Panc1 (cell line): ENCODE results near the gene MTUS2. TPM values are rescaled to one million over a fixed set of nuclear protein-coding genes. Genes with fewer than 3 reads are reported as not detected.

Experiments used
- ATAC-seq: fragments of 200-7000 bp; cut with Tn5 transposase; 2 replicates; pipeline ENCODE4 v1.9.1; 2020; ENCODE audit warnings: mild to moderate bottlenecking, moderate library complexity
- BruUV-seq: library from RNA; stranded (reverse); fragments of 400-500 nt; replicated peaks from 2 replicates; lab custom pipeline; 2021; lab: Mats Ljungman, UMichigan
- CTCF ChIA-PET: fragments of 300-600 bp; sonication (Branson Sonifier 250); formaldehyde crosslinking; loops from one replicate; lab custom pipeline; 2022; ENCODE audit warnings: antibody characterized with exemption; lab: Charles Lee
- POLR2A ChIA-PET: fragments of 300-600 bp; sonication (Branson Sonifier 250); formaldehyde crosslinking; loops from one replicate; lab custom pipeline; 2022; ENCODE audit warnings: antibody characterized with exemption; lab: Charles Lee
- DNase-seq: peaks from one replicate; pipeline ENCODE4 v3.0.0-alpha.2; 2010; ENCODE audit warnings: low read depth, low spot score
- H3K27ac ChIP-seq: 2 replicates; pipeline ENCODE4 v1.5.1; 2011; ENCODE audit warnings: mild to moderate bottlenecking, low read length, inconsistent platforms
- H3K27me3 ChIP-seq: fragments of 200-500 bp; sonication (Bioruptor generic); 2 replicates; pipeline ENCODE4 v1.6.0; 2014; ENCODE audit warnings: low read length, inconsistent platforms; ENCODE audit not compliant: control insufficient read depth, insufficient read depth
- H3K36me3 ChIP-seq: fragments of 200-500 bp; sonication (Bioruptor generic); 2 replicates; pipeline ENCODE4 v1.5.1; 2014; ENCODE audit warnings: inconsistent platforms, mild to moderate bottlenecking, low read length, moderate library complexity; ENCODE audit not compliant: control insufficient read depth, insufficient read depth
- H3K4me1 ChIP-seq: 2 replicates; pipeline ENCODE4 v1.5.1; 2011; ENCODE audit warnings: inconsistent platforms, mild to moderate bottlenecking, low read length, moderate library complexity; ENCODE audit not compliant: control insufficient read depth, insufficient read depth
- H3K4me3 ChIP-seq, 2 experiments: 2 replicates each; pipeline ENCODE4 v1.5.1; 2011 to 2012; ENCODE audit warnings: low read depth in 2 of 2, low read length in 2 of 2, mild to moderate bottlenecking in 2 of 2, inconsistent platforms in 1 of 2, moderate library complexity in 1 of 2
- H3K9me3 ChIP-seq: fragments of 200-500 bp; sonication (Bioruptor generic); 2 replicates; pipeline ENCODE4 v1.5.1; 2014; ENCODE audit warnings: low read depth, mild to moderate bottlenecking, inconsistent platforms, low read length, moderate library complexity; ENCODE audit not compliant: control insufficient read depth, insufficient read depth
- POLR2AphosphoS5 ChIP-seq: IDR thresholded peaks from 2 replicates; pipeline ENCODE4 v1.6.1; 2012; ENCODE audit warnings: mild to moderate bottlenecking, low read depth, low read length, moderate library complexity
- SIN3A ChIP-seq: IDR thresholded peaks from 2 replicates; pipeline ENCODE4 v1.6.1; 2012; ENCODE audit warnings: low read depth, mild to moderate bottlenecking, low read length, moderate library complexity, borderline replicate concordance; ENCODE audit not compliant: insufficient read depth
- TCF7L2 ChIP-seq: IDR thresholded peaks from 2 replicates; pipeline ENCODE4 v1.6.1; 2011; ENCODE audit warnings: mild to moderate bottlenecking, low read depth, low read length, inconsistent platforms
- in situ Hi-C: cut with HindIII; loops from 2 replicates; pipeline ENCODE4 v1.10.0; 2016; ENCODE audit warnings: low sequenced_read_pairs, low pct_unique_long_range_greater_than_20kb
- intact Hi-C: fragments of 100-400 bp; cut with micrococcal nuclease; formaldehyde crosslinking; loops from one replicate; pipeline ENCODE4 v1.10.0; 2022; ENCODE audit not compliant: unreplicated experiment
- total RNA-seq: library from RNA; stranded (reverse); gene quantifications from one replicate; pipeline ENCODE4 v1.2.1, GENCODE V29; 2021; ENCODE audit not compliant: unreplicated experiment
- TF ChIP-seq, protein P1 (sequence below): fragments of 450-650 bp; IDR thresholded peaks from 2 replicates; pipeline ENCODE4 v1.5.1; 2017; ENCODE audit warnings: mild to moderate bottlenecking
- TF ChIP-seq, protein P2 (sequence below), 2 experiments: IDR thresholded peaks; 2 replicates each; pipeline ENCODE4 v1.6.1; 2011 to 2012; ENCODE audit warnings: low read depth in 2 of 2, control low read depth in 1 of 2, low read length in 1 of 2, mild to moderate bottlenecking in 1 of 2, moderate library complexity in 1 of 2; ENCODE audit not compliant: insufficient read depth in 1 of 2

Gene MTUS2
- total RNA-seq, 1 experiment from 2014 or later = 0.05 TPM

DNA sequence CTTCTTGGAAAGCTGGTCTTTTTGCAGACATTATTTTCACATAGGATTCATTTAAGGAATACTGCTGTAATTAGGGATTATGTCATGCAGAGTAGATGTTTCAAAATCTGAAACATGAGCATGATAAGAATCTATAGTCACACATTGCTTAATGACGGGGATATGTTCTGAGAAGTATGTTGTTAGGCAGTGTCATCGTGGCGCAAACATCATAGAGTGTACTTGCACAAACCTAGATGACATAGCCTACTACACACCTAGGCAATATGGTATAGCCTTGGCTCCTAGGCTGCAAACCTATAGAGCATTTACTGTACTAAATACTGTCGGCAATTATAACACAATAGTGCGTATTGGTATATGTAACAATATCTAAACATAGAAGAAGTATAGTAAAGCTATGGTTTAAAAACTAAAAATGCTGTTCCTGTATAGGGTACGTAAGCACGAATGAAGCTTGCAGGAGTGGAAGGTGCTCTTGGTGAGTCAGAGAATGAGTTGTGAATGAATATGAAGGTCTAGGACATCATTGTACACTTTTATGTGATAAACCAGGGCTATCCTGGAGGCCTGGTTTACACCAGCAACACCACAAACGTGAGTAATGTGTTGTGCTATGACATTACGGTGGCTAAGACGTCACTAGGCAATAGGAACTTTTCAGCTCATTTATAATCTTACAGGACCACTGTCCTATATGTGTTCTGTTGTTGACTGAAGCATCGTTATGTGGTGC, 283.1 kb downstream of the MTUS2 start:
- Histone ChIP-seq H3K4me1 (no peaks in the 10 kb centered on the region), H3K27me3 (no peaks in the 10 kb centered on the region), H3K4me3 (no peak overlapping the region), H3K27ac (no peak overlapping the region), H3K9me3 (no peaks in the 10 kb centered on the region), H3K36me3 (no peaks in the 10 kb centered on the region)
- TF ChIP-seq POLR2AphosphoS5 (no peak), TCF7L2 (no peak)
- TF ChIP-seq, protein P1, sequence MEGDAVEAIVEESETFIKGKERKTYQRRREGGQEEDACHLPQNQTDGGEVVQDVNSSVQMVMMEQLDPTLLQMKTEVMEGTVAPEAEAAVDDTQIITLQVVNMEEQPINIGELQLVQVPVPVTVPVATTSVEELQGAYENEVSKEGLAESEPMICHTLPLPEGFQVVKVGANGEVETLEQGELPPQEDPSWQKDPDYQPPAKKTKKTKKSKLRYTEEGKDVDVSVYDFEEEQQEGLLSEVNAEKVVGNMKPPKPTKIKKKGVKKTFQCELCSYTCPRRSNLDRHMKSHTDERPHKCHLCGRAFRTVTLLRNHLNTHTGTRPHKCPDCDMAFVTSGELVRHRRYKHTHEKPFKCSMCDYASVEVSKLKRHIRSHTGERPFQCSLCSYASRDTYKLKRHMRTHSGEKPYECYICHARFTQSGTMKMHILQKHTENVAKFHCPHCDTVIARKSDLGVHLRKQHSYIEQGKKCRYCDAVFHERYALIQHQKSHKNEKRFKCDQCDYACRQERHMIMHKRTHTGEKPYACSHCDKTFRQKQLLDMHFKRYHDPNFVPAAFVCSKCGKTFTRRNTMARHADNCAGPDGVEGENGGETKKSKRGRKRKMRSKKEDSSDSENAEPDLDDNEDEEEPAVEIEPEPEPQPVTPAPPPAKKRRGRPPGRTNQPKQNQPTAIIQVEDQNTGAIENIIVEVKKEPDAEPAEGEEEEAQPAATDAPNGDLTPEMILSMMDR = no peak
- DNase-seq (no peak), ATAC-seq (no peak)
- in situ Hi-C loops = no loop called here
- CTCF ChIA-PET = no interaction called here
- POLR2A ChIA-PET = no interaction called here
- intact Hi-C loops = no loop called here
- BruUV-seq = no TSS peak

DNA sequence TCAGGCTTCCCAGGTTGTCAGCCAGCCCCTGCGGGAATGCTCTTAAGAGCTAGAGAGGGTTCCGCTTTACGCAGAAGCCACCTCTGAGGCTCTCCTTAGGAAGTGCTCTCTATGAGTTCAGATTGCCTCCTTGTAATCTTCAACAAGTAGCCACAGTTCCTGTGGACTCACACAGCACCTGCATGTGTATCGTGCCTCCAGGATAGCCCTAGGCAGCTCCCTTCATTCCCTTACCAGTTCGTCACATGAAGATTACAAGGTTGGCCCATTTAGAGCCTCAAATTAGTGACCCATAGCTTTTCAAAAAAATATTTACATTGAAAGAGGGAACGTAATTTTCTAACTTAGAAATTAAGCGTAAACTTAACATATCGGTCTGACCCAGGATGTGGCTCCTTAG, 284.3 kb downstream of the MTUS2 start:
- intact Hi-C loops (no loop called here), in situ Hi-C loops (no loop called here)
- TF ChIP-seq, protein P1 = no peak
- TF ChIP-seq, protein P2, sequence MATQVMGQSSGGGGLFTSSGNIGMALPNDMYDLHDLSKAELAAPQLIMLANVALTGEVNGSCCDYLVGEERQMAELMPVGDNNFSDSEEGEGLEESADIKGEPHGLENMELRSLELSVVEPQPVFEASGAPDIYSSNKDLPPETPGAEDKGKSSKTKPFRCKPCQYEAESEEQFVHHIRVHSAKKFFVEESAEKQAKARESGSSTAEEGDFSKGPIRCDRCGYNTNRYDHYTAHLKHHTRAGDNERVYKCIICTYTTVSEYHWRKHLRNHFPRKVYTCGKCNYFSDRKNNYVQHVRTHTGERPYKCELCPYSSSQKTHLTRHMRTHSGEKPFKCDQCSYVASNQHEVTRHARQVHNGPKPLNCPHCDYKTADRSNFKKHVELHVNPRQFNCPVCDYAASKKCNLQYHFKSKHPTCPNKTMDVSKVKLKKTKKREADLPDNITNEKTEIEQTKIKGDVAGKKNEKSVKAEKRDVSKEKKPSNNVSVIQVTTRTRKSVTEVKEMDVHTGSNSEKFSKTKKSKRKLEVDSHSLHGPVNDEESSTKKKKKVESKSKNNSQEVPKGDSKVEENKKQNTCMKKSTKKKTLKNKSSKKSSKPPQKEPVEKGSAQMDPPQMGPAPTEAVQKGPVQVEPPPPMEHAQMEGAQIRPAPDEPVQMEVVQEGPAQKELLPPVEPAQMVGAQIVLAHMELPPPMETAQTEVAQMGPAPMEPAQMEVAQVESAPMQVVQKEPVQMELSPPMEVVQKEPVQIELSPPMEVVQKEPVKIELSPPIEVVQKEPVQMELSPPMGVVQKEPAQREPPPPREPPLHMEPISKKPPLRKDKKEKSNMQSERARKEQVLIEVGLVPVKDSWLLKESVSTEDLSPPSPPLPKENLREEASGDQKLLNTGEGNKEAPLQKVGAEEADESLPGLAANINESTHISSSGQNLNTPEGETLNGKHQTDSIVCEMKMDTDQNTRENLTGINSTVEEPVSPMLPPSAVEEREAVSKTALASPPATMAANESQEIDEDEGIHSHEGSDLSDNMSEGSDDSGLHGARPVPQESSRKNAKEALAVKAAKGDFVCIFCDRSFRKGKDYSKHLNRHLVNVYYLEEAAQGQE (IDR thresholded peaks at IDR 0.05; ENCODE audit: insufficient read depth in 1 of 2, low read depth in 2 of 2, low read length in 1 of 2) = no peak
- no peak for TF ChIP-seq TCF7L2
- no peak for TF ChIP-seq POLR2AphosphoS5
- no peak for TF ChIP-seq SIN3A
- ATAC-seq = no peak
- no TSS peak for BruUV-seq
- H3K27me3 ChIP-seq = no peaks in the 10 kb centered on the region
- ChIA-PET CTCF (no interaction called here), POLR2A (no interaction called here)
- H3K36me3 ChIP-seq = no peaks in the 10 kb centered on the region
- no peak for DNase-seq
- no peak overlapping the region for H3K27ac ChIP-seq
- H3K9me3 ChIP-seq = no peaks in the 10 kb centered on the region
- no peaks in the 10 kb centered on the region for H3K4me1 ChIP-seq
- no peak overlapping the region for H3K4me3 ChIP-seq
